Caco-2 (cell line): ENCODE results near the gene POLRMT. TPM values are rescaled to one million over a fixed set of nuclear protein-coding genes. Genes with fewer than 3 reads are reported as not detected.
A peak's percentile ranks its signal among the peaks of the same experiment; 100 is the strongest.
"Not testable (repeated sequence)": the region's sequence is repeated elsewhere in the genome, so short reads cannot be mapped to it uniquely, and the experiment has no call there.

ENCODE experiments used
- BruUV-seq: library from RNA; stranded (reverse); fragments of 400-500 nt; replicated peaks from 2 replicates; lab custom pipeline; 2021; lab: Mats Ljungman, UMichigan
- CTCF ChIA-PET: fragments of 300-600 bp; sonication (Branson Sonifier 250); formaldehyde crosslinking; loops from one replicate; lab custom pipeline; 2022; ENCODE audit warnings: antibody characterized with exemption; lab: Charles Lee
- POLR2A ChIA-PET: fragments of 300-600 bp; sonication (Branson Sonifier 250); formaldehyde crosslinking; loops from one replicate; lab custom pipeline; 2022; ENCODE audit warnings: antibody characterized with exemption; lab: Charles Lee
- DNase-seq, 2 experiments: peaks; one replicate each; pipeline versions ENCODE4 v3.0.0 to v3.0.0-alpha.2; 2020 to 2022
- H3K27me3 ChIP-seq: replicated peaks from 2 replicates; pipeline ENCODE4 v1.6.0; 2011; ENCODE audit warnings: low read length; ENCODE audit not compliant: control insufficient read depth, insufficient read depth
- H3K36me3 ChIP-seq: 2 replicates; pipeline ENCODE4 v1.5.1; 2011; ENCODE audit warnings: low read length; ENCODE audit not compliant: control insufficient read depth, insufficient read depth
- H3K4me1 ChIP-seq: fragments of 250-450 bp; sonication (Bioruptor Pico); 2 replicates; pipeline ENCODE4 v1.5.1; 2020; ENCODE audit warnings: mild to moderate bottlenecking
- H3K4me3 ChIP-seq: 2 replicates; pipeline ENCODE4 v1.5.1; 2011; ENCODE audit warnings: low read depth, mild to moderate bottlenecking, control low read depth, low read length
- H3K9me3 ChIP-seq: fragments of 250-450 bp; sonication (Bioruptor Pico); 2 replicates; pipeline ENCODE4 v1.5.1; 2020; ENCODE audit warnings: mild to moderate bottlenecking, moderate library complexity
- H3K27ac Mint-ChIP-seq: one replicate; pipeline ENCODE4 v1.8.0; 2022; ENCODE audit warnings: mixed read lengths; ENCODE audit not compliant: unreplicated experiment
- H3K27me3 Mint-ChIP-seq: one replicate; pipeline ENCODE4 v1.8.0; 2022; ENCODE audit warnings: mixed read lengths; ENCODE audit not compliant: insufficient read depth, unreplicated experiment
- H3K36me3 Mint-ChIP-seq: one replicate; pipeline ENCODE4 v1.8.0; 2022; ENCODE audit warnings: mild to moderate bottlenecking, mixed read lengths; ENCODE audit not compliant: insufficient read depth, unreplicated experiment
- H3K4me1 Mint-ChIP-seq: one replicate; pipeline ENCODE4 v1.8.0; 2022; ENCODE audit warnings: low read depth, mixed read lengths; ENCODE audit not compliant: unreplicated experiment
- H3K4me3 Mint-ChIP-seq: one replicate; pipeline ENCODE4 v1.8.0; 2022; ENCODE audit warnings: mild to moderate bottlenecking, moderate library complexity, mixed read lengths; ENCODE audit not compliant: unreplicated experiment
- H3K9me3 Mint-ChIP-seq: one replicate; pipeline ENCODE4 v1.8.0; 2022; ENCODE audit warnings: mixed read lengths; ENCODE audit not compliant: unreplicated experiment
- intact Hi-C: fragments of 100-400 bp; cut with micrococcal nuclease; formaldehyde crosslinking; loops from one replicate; pipeline ENCODE4 v1.10.0; 2022; ENCODE audit not compliant: unreplicated experiment
- total RNA-seq: library from RNA; stranded (reverse); gene quantifications from 2 replicates; pipeline ENCODE4 v1.2.3, GENCODE V29; 2022
- TF ChIP-seq, protein P1 (sequence below), 2 experiments: fragments of 200-600 bp in 1 of 2; IDR thresholded peaks; 1 replicate in 1 of 2; 2 replicates in 1 of 2; pipeline versions ENCODE4 v1.5.1 to v1.8.0; 2011 to 2022; ENCODE audit warnings: antibody characterized with exemption in 1 of 2, control low read depth in 1 of 2, inconsistent platforms in 1 of 2, low read depth in 1 of 2, low read length in 1 of 2, mild to moderate bottlenecking in 1 of 2, moderate library complexity in 1 of 2; ENCODE audit not compliant: insufficient read depth in 1 of 2, severe bottlenecking in 1 of 2, unreplicated experiment in 1 of 2

The POLRMT gene
- total RNA-seq, 1 experiment from 2014 or later, result 95.8 TPM

DNA sequence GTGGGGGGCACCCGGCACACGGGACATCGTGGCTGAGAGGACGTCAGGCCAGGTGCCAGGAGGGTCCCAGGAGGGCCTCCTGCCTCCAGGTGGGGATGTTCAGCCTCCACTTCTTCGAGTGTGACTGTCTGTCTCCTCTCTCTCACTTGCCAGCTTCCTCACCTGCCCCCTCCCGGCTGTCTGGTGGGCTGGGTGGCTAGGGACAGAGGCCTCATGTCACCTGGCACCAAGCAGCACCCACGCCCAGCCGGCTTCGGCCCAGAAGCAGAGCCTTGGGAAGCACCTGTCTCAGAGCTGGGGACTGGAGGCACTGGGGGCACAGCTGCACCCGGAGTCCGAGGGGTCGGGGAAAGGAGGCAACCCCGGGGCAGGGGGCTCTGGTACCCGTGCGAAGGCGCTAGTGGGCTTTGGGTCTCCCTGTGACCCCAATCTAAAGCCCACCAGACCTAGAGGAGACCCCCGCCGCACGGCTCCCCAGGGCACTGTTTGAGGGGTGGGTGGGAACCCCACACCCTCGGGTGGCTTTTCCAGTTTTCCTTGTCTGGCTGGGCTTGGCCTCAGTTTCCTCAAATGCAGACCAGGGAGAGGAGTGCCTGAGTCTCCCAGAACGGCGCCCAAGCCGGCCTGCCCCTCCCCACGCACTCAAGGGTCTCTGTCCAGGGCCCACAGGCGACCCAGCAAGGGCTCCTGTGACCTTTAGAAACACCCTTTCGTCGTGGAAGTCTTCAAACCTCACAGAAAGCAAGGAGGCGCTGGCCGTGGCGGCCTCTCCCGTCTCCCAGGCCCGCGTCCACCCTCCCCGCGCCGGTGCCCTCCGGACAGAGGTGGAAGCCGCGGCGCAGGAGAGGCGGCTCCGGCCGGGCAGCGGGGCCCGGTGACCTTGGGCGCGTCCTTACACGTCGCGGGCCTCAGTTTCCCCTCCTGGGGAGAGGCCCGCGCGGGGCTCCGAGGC lies 44.3 kb downstream of the POLRMT start:
- POLR2A ChIA-PET, result no interaction called here
- Histone ChIP-seq H3K4me1 (peaks cover 19% of the 10 kb centered on the region), H3K9me3 (no peaks in the 10 kb centered on the region), H3K27me3 (0 out of 2 replicates have a peak, but pooled peaks cover 2% of the 10 kb centered on the region), H3K36me3 (no peaks in the 10 kb centered on the region), H3K4me3 (peak overlapping the region; percentile 30)
- Mint-ChIP-seq H3K36me3 (peaks cover 30% of the 10 kb centered on the region), H3K27ac (no peak overlapping the region), H3K4me3 (peak overlapping the region; percentile 55), H3K9me3 (no peaks in the 10 kb centered on the region), H3K4me1 (no peaks in the 10 kb centered on the region), H3K27me3 (peaks cover 7% of the 10 kb centered on the region)
- intact Hi-C loops, result no loop called here
- CTCF ChIA-PET, result no interaction called here
- no TSS peak for BruUV-seq
- TF ChIP-seq, protein P1, sequence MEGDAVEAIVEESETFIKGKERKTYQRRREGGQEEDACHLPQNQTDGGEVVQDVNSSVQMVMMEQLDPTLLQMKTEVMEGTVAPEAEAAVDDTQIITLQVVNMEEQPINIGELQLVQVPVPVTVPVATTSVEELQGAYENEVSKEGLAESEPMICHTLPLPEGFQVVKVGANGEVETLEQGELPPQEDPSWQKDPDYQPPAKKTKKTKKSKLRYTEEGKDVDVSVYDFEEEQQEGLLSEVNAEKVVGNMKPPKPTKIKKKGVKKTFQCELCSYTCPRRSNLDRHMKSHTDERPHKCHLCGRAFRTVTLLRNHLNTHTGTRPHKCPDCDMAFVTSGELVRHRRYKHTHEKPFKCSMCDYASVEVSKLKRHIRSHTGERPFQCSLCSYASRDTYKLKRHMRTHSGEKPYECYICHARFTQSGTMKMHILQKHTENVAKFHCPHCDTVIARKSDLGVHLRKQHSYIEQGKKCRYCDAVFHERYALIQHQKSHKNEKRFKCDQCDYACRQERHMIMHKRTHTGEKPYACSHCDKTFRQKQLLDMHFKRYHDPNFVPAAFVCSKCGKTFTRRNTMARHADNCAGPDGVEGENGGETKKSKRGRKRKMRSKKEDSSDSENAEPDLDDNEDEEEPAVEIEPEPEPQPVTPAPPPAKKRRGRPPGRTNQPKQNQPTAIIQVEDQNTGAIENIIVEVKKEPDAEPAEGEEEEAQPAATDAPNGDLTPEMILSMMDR (IDR thresholded peaks at IDR 0.05; ENCODE audit: insufficient read depth in 1 of 2, low read depth in 1 of 2, low read length in 1 of 2, severe bottlenecking in 1 of 2, unreplicated experiment in 1 of 2), result no peak
- peak; percentile 38 to 57 for DNase-seq

GRCh38 chr19:588093-588740 lies 45.1 kb downstream of the POLRMT start:
- Mint-ChIP-seq H3K36me3 (peaks cover 36% of the 10 kb centered on the region), H3K9me3 (no peaks in the 10 kb centered on the region), H3K27me3 (peaks cover 5% of the 10 kb centered on the region), H3K27ac (no peak overlapping the region), H3K4me1 (no peaks in the 10 kb centered on the region), H3K4me3 (no peak overlapping the region)
- H3K4me1 ChIP-seq, result peaks cover 19% of the 10 kb centered on the region
- intact Hi-C loops, result no loop called here
- no TSS peak for BruUV-seq
- H3K4me3 ChIP-seq, result no peak overlapping the region
- peak; percentile 38 to 62 for DNase-seq
- ChIA-PET CTCF (no interaction called here), POLR2A (no interaction called here)
- H3K9me3 ChIP-seq, result no peaks in the 10 kb centered on the region
- TF ChIP-seq, protein P1 (IDR thresholded peaks at IDR 0.05; ENCODE audit: insufficient read depth in 1 of 2, low read depth in 1 of 2, low read length in 1 of 2, severe bottlenecking in 1 of 2, unreplicated experiment in 1 of 2), result peak in 1 of 2 experiments; percentile 3
- H3K36me3 ChIP-seq, result no peaks in the 10 kb centered on the region
- 0 out of 2 replicates have a peak, but pooled peaks cover 2% of the 10 kb centered on the region for H3K27me3 ChIP-seq

GRCh38 chr19:585551-586110 lies 47.7 kb downstream of the POLRMT start:
- H3K27me3 Mint-ChIP-seq, result no peaks in the 10 kb centered on the region
- H3K36me3 Mint-ChIP-seq, result peaks cover 42% of the 10 kb centered on the region
- no peaks in the 10 kb centered on the region for H3K9me3 Mint-ChIP-seq
- DNase-seq, result no peak
- TF ChIP-seq, protein P1 (IDR thresholded peaks at IDR 0.05; ENCODE audit: insufficient read depth in 1 of 2, low read depth in 1 of 2, low read length in 1 of 2, severe bottlenecking in 1 of 2, unreplicated experiment in 1 of 2), result no peak
- Histone ChIP-seq H3K27me3 (no peaks in the 10 kb centered on the region), H3K36me3 (no peaks in the 10 kb centered on the region), H3K9me3 (no peaks in the 10 kb centered on the region), H3K4me3 (no peak overlapping the region), H3K4me1 (peaks cover 11% of the 10 kb centered on the region)
- no TSS peak for BruUV-seq
- intact Hi-C loops, result no loop called here
- no peaks in the 10 kb centered on the region for H3K4me1 Mint-ChIP-seq
- ChIA-PET POLR2A (no interaction called here), CTCF (interaction anchor here (0.6 to 1.2 kb wide), 3 partner anchors 19 to 302 kb away, joined by 3 to 4 read pairs (median 3); partner anchors contain the start of gene MISP)
- no peak overlapping the region for H3K27ac Mint-ChIP-seq
- H3K4me3 Mint-ChIP-seq, result no peak overlapping the region

DNA sequence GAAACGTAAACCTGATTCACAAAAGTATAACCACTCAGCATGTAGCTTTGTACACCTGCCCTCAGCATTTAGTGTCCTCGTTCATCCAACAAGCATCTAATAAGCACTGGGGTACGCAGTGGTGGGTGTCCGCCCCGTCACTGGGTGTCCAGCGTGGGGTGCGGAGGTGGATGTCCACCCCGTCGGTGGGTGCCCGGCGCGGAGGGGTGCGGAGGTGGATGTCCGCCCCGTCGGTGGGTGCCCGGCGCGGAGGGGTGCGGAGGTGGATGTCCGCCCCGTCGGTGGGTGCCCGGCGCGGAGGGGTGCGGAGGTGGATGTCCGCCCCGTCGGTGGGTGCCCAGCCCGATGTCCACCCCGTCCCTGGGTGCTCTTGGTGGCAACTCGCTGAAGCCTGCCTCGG lies 48.2 kb downstream of the POLRMT start:
- H3K27me3 ChIP-seq, H3K27ac Mint-ChIP-seq, BruUV-seq, H3K4me3 Mint-ChIP-seq, intact Hi-C loops, H3K9me3 Mint-ChIP-seq, POLR2A ChIA-PET, H3K27me3 Mint-ChIP-seq, H3K9me3 ChIP-seq, H3K4me1 Mint-ChIP-seq, H3K4me3 ChIP-seq, DNase-seq, H3K36me3 ChIP-seq, H3K4me1 ChIP-seq: not testable (repeated sequence)
- peaks cover 47% of the 10 kb centered on the region for H3K36me3 Mint-ChIP-seq
- CTCF ChIA-PET, result interaction anchor here (0.6 to 1.2 kb wide), 2 partner anchors 18 to 166 kb away, joined by 3 read pairs; partner anchors contain the start of gene MISP
